HG02763 (cell line): ENCODE data around the gene MYOD1.

ENCODE experiments used
- ATAC-seq: cut with Tn5 transposase; IDR thresholded peaks from one replicate; pipeline ENCODE4 v1.9.1; 2021; ENCODE audit warnings: mild to moderate bottlenecking, moderate library complexity; ENCODE audit not compliant: unreplicated experiment

MYOD1 gene

GRCh38 chr11:17748761-17749721 is 29.7 kb downstream of the MYOD1 start:
- no peak for ATAC-seq

DNA sequence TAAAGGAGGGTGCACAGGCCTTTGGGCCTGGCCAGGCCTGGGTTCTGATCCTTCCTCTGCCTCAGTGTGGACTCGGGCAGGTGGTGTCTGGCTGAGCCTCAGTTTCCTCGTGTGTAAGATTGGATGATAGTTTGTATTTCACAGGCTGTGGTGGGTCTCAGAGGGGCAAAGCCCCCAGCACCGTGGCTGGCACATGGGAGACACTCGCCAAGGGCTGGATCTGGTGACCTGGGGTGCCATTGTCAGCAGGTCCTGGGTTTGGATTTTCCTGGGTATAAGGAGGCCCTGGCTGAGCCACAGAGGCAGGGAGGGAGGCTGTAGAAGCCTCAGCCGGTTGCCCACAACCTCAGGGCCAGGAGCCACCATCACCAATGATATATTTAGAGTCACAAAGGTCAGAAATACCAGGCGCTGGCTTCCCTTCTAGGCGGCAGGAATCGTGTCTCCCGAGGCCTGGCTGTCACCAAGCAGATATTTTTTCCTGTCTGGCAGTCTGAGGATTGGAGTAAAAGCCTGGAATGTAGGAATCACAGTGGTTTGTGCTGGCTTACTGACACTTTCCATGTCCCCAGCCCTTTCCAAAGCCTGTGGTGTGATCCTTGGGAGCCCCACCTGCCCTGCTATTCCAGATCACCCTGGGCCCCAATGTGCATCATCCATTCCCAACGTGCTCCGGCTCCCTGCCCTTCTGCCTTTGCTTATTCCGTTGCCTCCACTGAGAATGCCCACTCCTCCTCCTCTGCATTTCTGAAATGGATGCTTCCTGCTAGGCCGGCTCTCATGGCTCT is 30.8 kb downstream of the MYOD1 start:
- no peak for ATAC-seq

GRCh38 chr11:17750801-17751165 is 31.4 kb downstream of the MYOD1 start:
- no peak for ATAC-seq

GRCh38 chr11:17751558-17751957 is 32.2 kb downstream of the MYOD1 start:
- no peak for ATAC-seq

DNA sequence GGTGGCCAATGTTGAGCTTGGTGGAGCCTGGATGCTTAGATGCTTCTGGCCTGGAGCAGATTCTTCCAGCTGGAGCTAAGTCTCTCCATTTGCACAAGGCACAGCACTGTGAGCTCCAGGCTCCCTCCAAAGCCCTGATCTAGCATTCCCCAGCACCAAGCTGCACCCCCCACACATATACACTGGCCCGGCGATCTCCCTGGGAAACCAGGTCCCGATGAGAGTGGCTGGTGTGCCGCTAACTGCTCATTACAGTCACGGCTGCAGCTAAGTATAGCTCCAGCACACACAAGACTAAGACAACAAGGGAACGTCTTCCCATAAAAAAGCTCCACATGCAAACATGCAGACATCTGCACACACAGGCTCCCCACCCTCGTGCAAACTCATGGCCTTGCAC is 32.8 kb downstream of the MYOD1 start:
- ATAC-seq = no peak

- ATAC-seq = no peak
Observed at GRCh38 chr11:17753153-17753552, 33.8 kb downstream of the MYOD1 start.

- no peak for ATAC-seq
Observed at GRCh38 chr11:17753641-17754040, 34.3 kb downstream of the MYOD1 start.

DNA sequence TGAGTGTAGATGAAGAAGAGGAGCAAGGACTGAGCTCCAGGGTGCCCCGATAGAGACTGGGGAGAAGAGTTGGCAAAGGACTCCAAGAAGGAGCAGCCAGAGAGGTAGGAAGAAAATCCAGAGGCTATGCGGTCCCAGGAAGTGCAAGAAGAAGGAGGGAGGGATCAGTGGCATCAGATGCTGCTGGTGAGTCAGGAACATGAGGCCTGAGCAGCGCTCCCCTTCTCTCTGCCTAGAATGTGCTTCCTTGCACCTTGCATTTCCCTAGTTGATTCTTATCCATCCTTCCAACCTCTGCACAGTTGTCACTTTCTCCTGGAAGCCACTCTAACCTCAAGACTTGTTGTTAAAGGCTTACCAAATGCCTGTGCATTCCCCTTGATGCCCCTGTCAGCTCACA is 36.5 kb downstream of the MYOD1 start:
- no peak for ATAC-seq

GRCh38 chr11:17760102-17761029 is 41.0 kb downstream of the MYOD1 start:
- peak; percentile 50 for ATAC-seq

- ATAC-seq = no peak
Observed at GRCh38 chr11:17762309-17762974, 43.1 kb downstream of the MYOD1 start.

DNA sequence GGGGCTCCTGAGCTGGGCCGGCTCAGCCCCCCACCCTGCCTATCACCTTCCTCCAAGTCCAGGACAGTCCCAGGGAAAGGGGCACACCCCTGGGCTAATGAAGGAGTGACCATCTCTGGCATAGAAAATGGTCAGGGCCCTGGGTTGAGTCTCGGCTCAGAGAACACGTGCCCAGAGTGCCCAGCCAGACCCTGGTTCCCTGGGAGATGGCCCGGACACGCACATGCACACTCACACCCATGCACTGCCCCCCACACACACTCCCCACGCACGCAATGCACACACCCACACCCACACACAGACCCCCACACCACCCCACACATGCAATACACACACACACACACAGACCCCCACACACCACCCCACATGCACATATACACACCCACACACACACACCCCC is 43.9 kb downstream of the MYOD1 start:
- ATAC-seq = no peak

DNA sequence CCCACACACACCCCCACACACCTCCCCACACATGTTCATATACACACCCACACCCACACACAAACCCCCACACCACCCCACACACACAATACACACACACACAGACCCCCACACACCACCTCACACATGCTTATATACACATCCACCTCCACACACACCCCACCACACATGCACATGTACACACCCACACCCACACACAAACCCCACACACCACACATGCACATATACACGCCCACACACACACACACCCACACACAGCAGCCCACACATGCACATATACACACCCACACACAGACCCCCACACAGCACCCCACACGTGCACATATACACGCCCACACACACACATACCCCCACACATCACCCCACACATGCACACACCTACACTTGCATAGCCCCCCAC is 44.3 kb downstream of the MYOD1 start:
- no peak for ATAC-seq

DNA sequence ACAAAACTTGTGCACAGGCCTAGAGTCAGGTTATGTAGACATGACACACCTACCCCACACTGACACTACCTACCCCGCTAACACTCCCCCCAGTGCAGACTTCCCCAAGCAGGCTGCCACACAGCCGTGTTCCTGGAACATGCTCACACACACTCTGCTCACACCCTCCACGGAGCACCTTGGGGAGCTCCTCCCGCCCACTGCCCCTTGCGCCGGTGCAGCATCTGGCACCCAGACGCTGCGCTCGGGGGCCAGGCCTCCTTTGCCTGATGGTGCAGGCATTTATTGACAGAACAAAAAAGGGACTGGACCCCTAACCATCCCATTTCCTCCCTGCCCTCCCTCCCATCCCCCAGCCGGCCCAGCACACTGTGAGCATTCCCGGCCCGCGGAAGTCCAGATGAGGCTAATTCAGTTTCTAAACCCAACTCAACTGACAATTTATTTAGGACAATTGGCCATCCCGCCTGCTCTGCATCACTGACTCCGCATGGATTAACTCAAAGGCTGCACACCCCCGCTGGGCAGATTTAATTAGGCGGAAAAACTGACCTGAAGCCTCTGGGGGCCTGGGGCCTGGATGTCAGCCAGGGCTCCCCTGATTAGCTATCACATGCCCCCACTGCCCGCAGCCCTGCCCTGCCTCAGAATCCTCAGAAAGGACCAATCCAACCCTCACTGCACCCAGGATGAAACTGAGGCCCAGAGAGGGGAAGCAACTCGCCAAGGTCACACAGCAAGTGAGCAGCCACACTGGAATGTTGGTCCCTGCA is 45.3 kb downstream of the MYOD1 start:
- ATAC-seq = no peak

GRCh38 chr11:17765356-17766072 is 46.1 kb downstream of the MYOD1 start:
- ATAC-seq = no peak

- no peak for ATAC-seq
Observed at GRCh38 chr11:17766073-17766359, 46.6 kb downstream of the MYOD1 start.

DNA sequence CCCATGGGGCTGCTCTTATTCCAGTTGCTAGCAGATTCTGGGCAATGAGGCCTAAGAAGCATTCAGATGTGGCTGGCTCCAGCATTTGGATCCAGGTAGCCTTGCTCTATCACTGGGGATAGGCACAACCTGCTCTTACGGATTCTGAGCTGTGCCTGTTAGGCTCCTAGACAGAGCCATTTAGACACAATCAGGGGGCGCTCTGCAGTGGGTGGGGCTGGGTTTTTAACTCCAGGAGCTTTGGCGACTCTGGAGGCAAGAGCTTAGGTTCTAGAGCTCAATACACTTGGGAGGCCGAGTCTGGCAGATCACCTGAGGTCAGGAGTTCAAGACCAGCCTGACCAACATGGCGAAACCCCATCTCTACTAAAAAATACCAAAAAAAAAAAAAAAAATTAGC is 47.2 kb downstream of the MYOD1 start:
- ATAC-seq = no peak

GRCh38 chr11:17767301-17767885 is 48.0 kb downstream of the MYOD1 start:
- ATAC-seq = no peak

DNA sequence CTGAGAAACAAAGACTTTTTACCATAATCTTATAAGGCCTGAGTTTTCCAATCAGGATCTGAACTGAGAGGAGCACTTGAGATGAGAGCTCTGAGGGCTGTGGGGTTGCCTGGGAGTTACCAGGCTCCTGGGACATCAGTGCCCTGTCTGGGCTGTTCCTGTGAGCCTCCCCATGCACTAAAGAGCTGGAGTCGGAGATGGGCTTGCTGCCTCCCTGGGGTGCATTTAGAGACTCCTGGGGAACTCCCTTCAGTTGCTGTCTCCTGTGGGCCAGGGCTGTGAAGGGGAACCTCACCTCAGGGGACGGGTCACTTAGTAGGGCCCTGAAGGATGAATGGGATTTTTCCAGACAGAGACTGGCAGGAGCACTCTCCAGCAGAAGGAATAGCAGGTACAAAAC is 48.5 kb downstream of the MYOD1 start:
- ATAC-seq = no peak

DNA sequence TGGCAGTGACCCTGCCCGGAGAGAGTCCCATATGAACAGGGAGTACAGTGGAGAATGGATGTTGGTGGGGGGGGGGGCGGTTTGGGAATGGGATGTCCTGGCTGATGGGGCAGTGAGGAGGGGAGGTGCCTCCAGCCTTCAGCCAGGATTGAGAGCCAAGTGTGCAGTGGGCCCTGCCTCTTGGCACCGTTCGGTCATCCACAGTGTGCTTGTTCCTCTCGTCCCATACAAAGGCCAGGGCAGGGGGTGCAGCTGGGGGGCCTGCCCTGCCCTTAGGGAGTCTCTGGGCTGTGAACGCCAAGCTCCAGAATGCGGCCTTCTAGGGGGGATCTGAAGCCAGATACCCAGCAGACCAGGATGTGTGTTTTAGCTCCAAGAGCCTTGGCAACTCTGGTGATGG is 49.2 kb downstream of the MYOD1 start:
- ATAC-seq = no peak
